H1 (cell line): ENCODE data around the gene RBM4B. TPM values are rescaled to one million over a fixed set of nuclear protein-coding genes. Genes with fewer than 3 reads are reported as not detected.

ENCODE experiments used
- ASH2L ChIP-seq: fragments of 200-600, 300-600 bp; sonication (generic); IDR thresholded peaks from one replicate; pipeline ENCODE4 v1.7.1; 2017; ENCODE audit warnings: low read length
- CHD7 ChIP-seq: fragments of 300-600 bp; sonication (generic); IDR thresholded peaks from 2 replicates; pipeline ENCODE4 v1.7.1; 2012; ENCODE audit warnings: low read length, moderate library complexity, mild to moderate bottlenecking, inconsistent platforms; ENCODE audit not compliant: insufficient replicate concordance
- MAX ChIP-seq: IDR thresholded peaks from 2 replicates; pipeline ENCODE4 v1.6.1; 2012; ENCODE audit warnings: inconsistent platforms
- NANOG ChIP-seq: IDR thresholded peaks from 2 replicates; pipeline ENCODE4 v1.6.1; 2011; ENCODE audit warnings: low read length, low read depth, mild to moderate bottlenecking, inconsistent platforms; ENCODE audit not compliant: insufficient read depth, poor library complexity, severe bottlenecking
- POLR2A ChIP-seq, 2 experiments: IDR thresholded peaks; 1 replicate in 1 of 2; 2 replicates in 1 of 2; pipeline ENCODE4 v1.6.1; 2011; ENCODE audit warnings: low read depth in 2 of 2, low read length in 2 of 2, mild to moderate bottlenecking in 2 of 2; ENCODE audit errors: control extremely low read depth in 1 of 2
- SIRT6 ChIP-seq: IDR thresholded peaks from one replicate; pipeline ENCODE4 v1.7.1; 2012; ENCODE audit warnings: low read length, inconsistent platforms
- SIX5 ChIP-seq: IDR thresholded peaks from 2 replicates; pipeline ENCODE4 v1.6.1; 2011; ENCODE audit warnings: mild to moderate bottlenecking, low read depth, low read length
- TCF12 ChIP-seq: IDR thresholded peaks from 2 replicates; pipeline ENCODE4 v1.6.1; 2011; ENCODE audit warnings: low read depth, mild to moderate bottlenecking, low read length
- YY1 ChIP-seq: IDR thresholded peaks from 2 replicates; pipeline ENCODE4 v1.6.1; 2011; ENCODE audit warnings: low read depth, mild to moderate bottlenecking, low read length
- polyA plus RNA-seq, 7 experiments: library from polyadenylated mRNA; depleted of rRNA in 3 of 7; stranded (reverse) in 5 of 7; unstranded in 2 of 7; fragments of >200 nt in 5 of 7; fragments of 200-250 nt in 2 of 7; gene quantifications; 1 replicate in 5 of 7; 2 replicates in 1 of 7; 4 replicates in 1 of 7; pipeline versions ENCODE4 v1.2.1 to v1.2.3, GENCODE V29; 2011 to 2013; ENCODE audit warnings: missing spikeins in 2 of 7, mixed read lengths in 2 of 7
- total RNA-seq: library from RNA; stranded (reverse); fragmentation: NEBNext Ultra II Directional; extraction: Animal tissue kit (Norgen Biotek cat#: 25700); gene quantifications from 2 replicates; pipeline ENCODE4 v1.2.1, GENCODE V29; 2021
- TF ChIP-seq, protein P1 (sequence below): IDR thresholded peaks from 2 replicates; pipeline ENCODE4 v1.6.1; 2012; ENCODE audit warnings: low read length, inconsistent platforms

The RBM4B gene
- total and polyA plus RNA-seq, 2 of the 8 experiments (the other 6 are each of a cell fraction or from before 2014, with no cell fraction given): 27.5 to 30.5 TPM

GRCh38 chr11:66720223-66720898 lies 42.7 kb upstream of the RBM4B start (continued):
- TF ChIP-seq CHD7 (no peak), ASH2L (no peak), SIRT6 (no peak), TCF12 (no peak), POLR2A (IDR thresholded peaks at IDR 0.05; ENCODE audit: control extremely low read depth in 1 of 2, low read depth in 2 of 2, low read length in 2 of 2) (no peak), NANOG (no peak), SIX5 (no peak), YY1 (no peak), MAX (peak; percentile 32; the same call in 1 of the 2 replicates)
- TF ChIP-seq, protein P1, sequence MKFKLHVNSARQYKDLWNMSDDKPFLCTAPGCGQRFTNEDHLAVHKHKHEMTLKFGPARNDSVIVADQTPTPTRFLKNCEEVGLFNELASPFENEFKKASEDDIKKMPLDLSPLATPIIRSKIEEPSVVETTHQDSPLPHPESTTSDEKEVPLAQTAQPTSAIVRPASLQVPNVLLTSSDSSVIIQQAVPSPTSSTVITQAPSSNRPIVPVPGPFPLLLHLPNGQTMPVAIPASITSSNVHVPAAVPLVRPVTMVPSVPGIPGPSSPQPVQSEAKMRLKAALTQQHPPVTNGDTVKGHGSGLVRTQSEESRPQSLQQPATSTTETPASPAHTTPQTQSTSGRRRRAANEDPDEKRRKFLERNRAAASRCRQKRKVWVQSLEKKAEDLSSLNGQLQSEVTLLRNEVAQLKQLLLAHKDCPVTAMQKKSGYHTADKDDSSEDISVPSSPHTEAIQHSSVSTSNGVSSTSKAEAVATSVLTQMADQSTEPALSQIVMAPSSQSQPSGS: no peak
